HFFc6 (cell line): ENCODE results near the gene OSBP2. TPM values are rescaled to one million over a fixed set of nuclear protein-coding genes. Genes with fewer than 3 reads are reported as not detected.

Experiments used
- DNase-seq: peaks from one replicate; pipeline ENCODE4 v3.0.0-alpha.2; 2018
- H3K27ac Mint-ChIP-seq: 2 replicates; pipeline ENCODE4 v1.8.0; 2020; ENCODE audit warnings: mild to moderate bottlenecking, mixed read lengths
- H3K27me3 Mint-ChIP-seq: 2 replicates; pipeline ENCODE4 v1.8.0; 2021; ENCODE audit warnings: mild to moderate bottlenecking, moderate library complexity, mixed read lengths; ENCODE audit not compliant: insufficient read depth
- H3K36me3 Mint-ChIP-seq: 2 replicates; pipeline ENCODE4 v1.8.0; 2021; ENCODE audit warnings: low read depth, mixed read lengths
- H3K4me1 Mint-ChIP-seq: 2 replicates; pipeline ENCODE4 v1.8.0; 2020; ENCODE audit warnings: low read depth, mixed read lengths
- H3K4me3 Mint-ChIP-seq: 2 replicates; pipeline ENCODE4 v1.8.0; 2020; ENCODE audit warnings: mild to moderate bottlenecking, moderate library complexity, mixed read lengths
- H3K9me3 Mint-ChIP-seq: 2 replicates; pipeline ENCODE4 v1.8.0; 2020; ENCODE audit warnings: mild to moderate bottlenecking, mixed read lengths
- CTCF ChIP-seq: fragments of 200-600 bp; sonication (generic); IDR thresholded peaks from 2 replicates; pipeline ENCODE4 v1.5.0; 2021; ENCODE audit warnings: antibody characterized with exemption, mild to moderate bottlenecking
- total RNA-seq, 6 experiments: library from RNA; stranded (reverse); fragmentation: NEBNext Ultra II Directional; extraction: Animal tissue kit (Norgen Biotek cat#: 25700); gene quantifications; 2 replicates in 1 of 6; 3 replicates in 5 of 6; pipeline ENCODE4 v1.2.3, GENCODE V29; 2021

Gene OSBP2
- total RNA-seq, 6 experiments from 2014 or later: 0.09 to 0.37 (median 0.28) TPM; not detected in 1

- Mint-ChIP-seq H3K4me3 (no peak overlapping the region), H3K4me1 (peaks cover 40% of the 10 kb centered on the region), H3K36me3 (peaks cover 4% of the 10 kb centered on the region; the same call in 1 of the 2 replicates), H3K9me3 (no peaks in the 10 kb centered on the region), H3K27ac (no peak overlapping the region), H3K27me3 (peaks cover 30% of the 10 kb centered on the region)
- no peak for TF ChIP-seq CTCF
- no peak for DNase-seq
Observed at GRCh38 chr22:30827646-30828045, 133.0 kb downstream of the OSBP2 start.

- H3K27ac Mint-ChIP-seq: no peak overlapping the region
- H3K36me3 Mint-ChIP-seq: peaks cover 2% of the 10 kb centered on the region; the same call in 1 of the 2 replicates
- DNase-seq: no peak
- no peaks in the 10 kb centered on the region for H3K9me3 Mint-ChIP-seq
- H3K4me1 Mint-ChIP-seq: peaks cover 43% of the 10 kb centered on the region
- H3K4me3 Mint-ChIP-seq: no peak overlapping the region
- TF ChIP-seq CTCF: no peak
- peaks cover 25% of the 10 kb centered on the region for H3K27me3 Mint-ChIP-seq
Observed at GRCh38 chr22:30828187-30829155, 133.8 kb downstream of the OSBP2 start.

GRCh38 chr22:30829901-30830550 lies 135.4 kb downstream of the OSBP2 start:
- Mint-ChIP-seq H3K27ac (peak overlapping the region; percentile 91), H3K4me3 (peak overlapping the region; percentile 72), H3K36me3 (no peaks in the 10 kb centered on the region; the same call in 1 of the 2 replicates), H3K9me3 (no peaks in the 10 kb centered on the region), H3K27me3 (peaks cover 14% of the 10 kb centered on the region), H3K4me1 (peaks cover 43% of the 10 kb centered on the region)
- DNase-seq: peak; percentile 97
- no peak for TF ChIP-seq CTCF

GRCh38 chr22:30830907-30831306 lies 136.2 kb downstream of the OSBP2 start:
- no peaks in the 10 kb centered on the region; the same call in 1 of the 2 replicates for H3K36me3 Mint-ChIP-seq
- peaks cover 43% of the 10 kb centered on the region for H3K4me1 Mint-ChIP-seq
- peak overlapping the region; percentile 72 for H3K4me3 Mint-ChIP-seq
- TF ChIP-seq CTCF: no peak
- no peaks in the 10 kb centered on the region for H3K9me3 Mint-ChIP-seq
- H3K27me3 Mint-ChIP-seq: peaks cover 12% of the 10 kb centered on the region
- DNase-seq: peak; percentile 87
- peak overlapping the region; percentile 91 for H3K27ac Mint-ChIP-seq

- no peak for TF ChIP-seq CTCF
- no peaks in the 10 kb centered on the region for H3K9me3 Mint-ChIP-seq
- no peak overlapping the region for H3K27ac Mint-ChIP-seq
- H3K36me3 Mint-ChIP-seq: no peaks in the 10 kb centered on the region; the same call in 1 of the 2 replicates
- H3K4me1 Mint-ChIP-seq: peaks cover 43% of the 10 kb centered on the region
- H3K4me3 Mint-ChIP-seq: no peak overlapping the region
- H3K27me3 Mint-ChIP-seq: peaks cover 24% of the 10 kb centered on the region
- no peak for DNase-seq
Observed at GRCh38 chr22:30832407-30832987, 137.8 kb downstream of the OSBP2 start.
